Sigmoid colon (tissue), 7 donors: ENCODE data around the gene CTNNA2. TPM values are rescaled to one million over a fixed set of nuclear protein-coding genes. Genes with fewer than 3 reads are reported as not detected.

Source experiments
- DNase-seq: peaks from one replicate; pipeline ENCODE4 v3.0.0-alpha.2; 2019
- H3K27ac ChIP-seq, 4 donors: fragments of 200-600 bp; sonication (generic); one replicate each; pipeline ENCODE4 v1.5.1; 2016 to 2019; ENCODE audit warnings: mild to moderate bottlenecking in 1 of 4
- H3K27me3 ChIP-seq, 3 donors: fragments of 200-600 bp; sonication (generic); one replicate each; pipeline ENCODE4 v1.5.1; 2019; ENCODE audit warnings: mild to moderate bottlenecking in 1 of 3
- H3K36me3 ChIP-seq, 4 donors: fragments of 200-600 bp; sonication (generic); one replicate each; pipeline ENCODE4 v1.5.1; 2016 to 2019
- H3K4me1 ChIP-seq, 4 donors: fragments of 200-600 bp; sonication (generic); one replicate each; pipeline ENCODE4 v1.5.1; 2017 to 2019
- H3K4me3 ChIP-seq, 4 donors: fragments of 200-600 bp; sonication (generic); one replicate each; pipeline ENCODE4 v1.5.1; 2017 to 2019; ENCODE audit warnings: mild to moderate bottlenecking in 2 of 4, moderate library complexity in 1 of 4
- H3K9me3 ChIP-seq, 4 donors: fragments of 200-600 bp in 3 of 4; sonication (generic) in 3 of 4; one replicate each; pipeline versions ENCODE4 v1.5.1 to v1.6.1; 2013 to 2019
- CTCF ChIP-seq, 4 experiments: fragments of 450-650 bp in 3 of 4; fragments of 200-600 bp in 1 of 4; IDR thresholded peaks; one replicate each; pipeline ENCODE4 v1.5.1; 2016 to 2019; ENCODE audit warnings: antibody characterized with exemption in 4 of 4, mild to moderate bottlenecking in 3 of 4, moderate library complexity in 2 of 4
- EP300 ChIP-seq, 4 donors: sonication (generic); formaldehyde crosslinking; IDR thresholded peaks; one replicate each; pipeline ENCODE4 v1.6.1; 2017; ENCODE audit warnings: antibody characterized with exemption in 4 of 4
- POLR2A ChIP-seq, 2 donors: fragments of 450-650 bp; IDR thresholded peaks; one replicate each; pipeline ENCODE4 v1.6.1; 2016; ENCODE audit warnings: antibody characterized with exemption in 2 of 2, mild to moderate bottlenecking in 2 of 2, moderate library complexity in 2 of 2
- POLR2AphosphoS5 ChIP-seq, 4 donors: sonication (generic); formaldehyde crosslinking; IDR thresholded peaks; one replicate each; pipeline ENCODE4 v1.6.1; 2017; ENCODE audit warnings: antibody characterized with exemption in 4 of 4
- WGBS, 2 donors: extraction: QIAGEN DNeasy Blood & Tissue Kit; methylation state at CpG; one replicate each; pipeline ENCODE4 v1.1.7; 2013; 5-methylcytosine and 5-hydroxymethylcytosine counted together
- intact Hi-C: fragments of 100-400 bp; cut with DNase I; formaldehyde crosslinking; loops from one replicate; pipeline ENCODE4 v1.15.1; 2023
- polyA plus RNA-seq, 3 donors: library from polyadenylated mRNA; stranded (reverse); fragments of 200-250 nt; gene quantifications; one replicate each; pipeline ENCODE4 v1.2.3, GENCODE V29; 2013
- total RNA-seq, 4 donors: library from RNA; depleted of rRNA; stranded (reverse); fragments of >200 nt; gene quantifications; one replicate each; pipeline ENCODE4 v1.1.0, GENCODE V29; 2016
- donor health status: healthy with polysubstance abuse.
- donor health status: Bipolar disorder and iron deficiency.
- donor health status: healthy.

CTNNA2 gene
- total and polyA plus RNA-seq, 7 donors, result 1.4 to 8.6 (median 3.8) TPM; not detected in 2

GRCh38 chr2:79945653-79946445, 433.0 kb downstream of the CTNNA2 start:
- WGBS, 2 donors, result 83 to 92% methylated on average over 5 of the region's 5 CpGs
- TF ChIP-seq EP300 (IDR thresholded peaks at IDR 0.05) (no peak), POLR2AphosphoS5 (IDR thresholded peaks at IDR 0.05) (no peak), CTCF (IDR thresholded peaks at IDR 0.05) (no peak), POLR2A (IDR thresholded peaks at IDR 0.05) (no peak)
- no peaks in the 10 kb centered on the region for H3K36me3 ChIP-seq
- H3K4me3 ChIP-seq, result no peak overlapping the region
- H3K9me3 ChIP-seq, result no peaks in the 10 kb centered on the region
- no peaks in the 10 kb centered on the region for H3K27me3 ChIP-seq
- intact Hi-C loops, result no loop called here
- H3K27ac ChIP-seq, result no peak overlapping the region
- DNase-seq, result no peak
- no peaks in the 10 kb centered on the region for H3K4me1 ChIP-seq

DNA sequence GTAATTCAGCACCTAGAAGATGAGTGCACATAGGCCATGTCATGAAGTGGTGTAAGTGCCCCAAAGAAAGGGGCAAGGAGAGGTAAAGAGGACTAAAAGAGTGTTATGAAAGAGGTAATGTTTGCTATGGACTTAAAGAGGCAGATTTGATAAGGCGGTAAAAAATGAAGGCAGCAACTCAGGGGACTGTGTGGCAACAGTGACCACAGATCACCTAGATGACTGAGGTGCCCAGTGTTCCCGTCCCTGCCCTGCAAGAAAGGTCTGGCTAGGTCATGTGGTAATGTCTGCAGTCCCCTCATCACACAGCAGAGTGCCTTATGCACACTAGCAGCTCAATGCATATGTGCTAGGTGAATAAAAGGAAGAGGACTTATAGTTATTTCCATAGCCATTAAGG, 434.9 kb downstream of the CTNNA2 start:
- Histone ChIP-seq H3K4me1 (no peaks in the 10 kb centered on the region), H3K27me3 (no peaks in the 10 kb centered on the region), H3K9me3 (no peaks in the 10 kb centered on the region), H3K4me3 (no peak overlapping the region), H3K27ac (no peak overlapping the region), H3K36me3 (no peaks in the 10 kb centered on the region)
- no peak for TF ChIP-seq CTCF (IDR thresholded peaks at IDR 0.05)
- TF ChIP-seq EP300 (IDR thresholded peaks at IDR 0.05), result no peak
- TF ChIP-seq POLR2AphosphoS5 (IDR thresholded peaks at IDR 0.05), result no peak
- no peak for TF ChIP-seq POLR2A (IDR thresholded peaks at IDR 0.05)
- intact Hi-C loops, result no loop called here
- WGBS, 2 donors, result 62 to 84% methylated on average over 2 of the region's 2 CpGs
- no peak for DNase-seq

GRCh38 chr2:79950526-79950925, 437.7 kb downstream of the CTNNA2 start:
- no peak for TF ChIP-seq POLR2AphosphoS5 (IDR thresholded peaks at IDR 0.05)
- H3K4me1 ChIP-seq, result no peaks in the 10 kb centered on the region
- H3K9me3 ChIP-seq, result no peaks in the 10 kb centered on the region
- no peak overlapping the region for H3K4me3 ChIP-seq
- 67 to 79% methylated on average over 3 of the region's 3 CpGs for WGBS, 2 donors
- H3K36me3 ChIP-seq, result no peaks in the 10 kb centered on the region
- intact Hi-C loops, result no loop called here
- H3K27me3 ChIP-seq, result no peaks in the 10 kb centered on the region
- no peak for DNase-seq
- no peak overlapping the region for H3K27ac ChIP-seq

DNA sequence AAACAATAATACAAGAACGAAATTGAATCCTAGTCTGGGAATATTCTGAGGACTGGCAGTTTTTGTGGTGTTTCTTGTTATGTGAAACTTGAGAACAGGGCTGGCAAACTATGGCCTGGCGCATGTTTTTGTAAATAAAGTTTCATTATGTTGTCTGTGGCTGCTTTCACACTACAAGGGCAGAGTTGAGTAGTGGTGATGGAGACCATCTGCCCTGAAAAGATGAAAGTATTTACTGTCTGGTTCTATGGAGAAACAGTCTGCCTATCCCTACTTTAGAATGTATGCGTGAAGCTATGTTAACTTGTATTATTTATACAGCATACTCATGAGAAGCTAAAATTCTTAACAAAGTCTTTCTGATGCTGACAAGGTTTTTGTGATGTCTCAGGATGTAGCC, 439.8 kb downstream of the CTNNA2 start:
- no peak overlapping the region for H3K4me3 ChIP-seq

DNA sequence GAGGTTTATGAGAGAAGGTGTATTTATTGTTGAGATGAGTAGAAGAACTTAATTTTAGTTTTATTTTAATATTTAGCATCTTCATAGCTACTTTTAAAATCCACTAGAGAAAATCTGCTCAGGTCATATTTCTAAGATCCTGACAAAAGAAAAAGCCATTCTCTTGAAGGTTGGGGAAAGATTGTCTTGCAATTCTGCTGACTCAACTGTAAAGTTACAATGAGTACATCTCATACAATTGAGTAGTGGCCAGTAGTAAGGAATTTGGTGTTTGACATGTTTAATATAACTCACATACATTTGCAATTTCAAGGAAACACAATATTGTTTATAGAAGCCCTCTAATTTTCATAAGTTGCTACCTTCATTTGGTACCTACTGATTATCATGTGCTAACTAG, 447.2 kb downstream of the CTNNA2 start:
- TF ChIP-seq EP300 (IDR thresholded peaks at IDR 0.05), result no peak
- no peak for TF ChIP-seq CTCF (IDR thresholded peaks at IDR 0.05)
- no peak for TF ChIP-seq POLR2AphosphoS5 (IDR thresholded peaks at IDR 0.05)
- TF ChIP-seq POLR2A (IDR thresholded peaks at IDR 0.05), result no peak
- intact Hi-C loops, result no loop called here
- DNase-seq, result no peak
- Histone ChIP-seq H3K27ac (no peak overlapping the region), H3K9me3 (no peaks in the 10 kb centered on the region), H3K4me1 (no peaks in the 10 kb centered on the region), H3K27me3 (no peaks in the 10 kb centered on the region), H3K36me3 (no peaks in the 10 kb centered on the region), H3K4me3 (no peak overlapping the region)

More for the DNA sequence above, 439.8 kb downstream of the CTNNA2 start:
- Histone ChIP-seq H3K4me1 (no peaks in the 10 kb centered on the region), H3K9me3 (no peaks in the 10 kb centered on the region), H3K36me3 (no peaks in the 10 kb centered on the region), H3K27ac (no peak overlapping the region), H3K27me3 (no peaks in the 10 kb centered on the region)
- DNase-seq, result no peak
- TF ChIP-seq CTCF (IDR thresholded peaks at IDR 0.05) (no peak), POLR2AphosphoS5 (IDR thresholded peaks at IDR 0.05) (no peak), POLR2A (IDR thresholded peaks at IDR 0.05) (no peak), EP300 (IDR thresholded peaks at IDR 0.05) (no peak)
- 70 to 81% methylated on average over 3 of the region's 3 CpGs for WGBS, 2 donors
- intact Hi-C loops, result no loop called here
